ENCODE data around the gene TCEANC2. TPM values are rescaled to one million over a fixed set of nuclear protein-coding genes. Genes with fewer than 3 reads are reported as not detected.

TCEANC2 gene
- total and polyA plus RNA-seq, 3 donors from 2014 or later: 10.7 to 16.1 (median 14.1) TPM

- TF ChIP-seq CTCF (IDR thresholded peaks at IDR 0.05) (peak; percentile 36 to 77 (median 59)), POLR2A (IDR thresholded peaks at IDR 0.05) (no peak)
- Histone ChIP-seq H3K9me3 (no peaks in the 10 kb centered on the region), H3K4me1 (no peaks in the 10 kb centered on the region), H3K27ac (no peak overlapping the region), H3K36me3 (ENCODE audit: low read depth, missing control alignments) (no peaks in the 10 kb centered on the region), H3K27me3 (no peaks in the 10 kb centered on the region), H3K4me3 (no peak overlapping the region)
- WGBS, 2 donors: 82 to 88% methylated on average over 8 of the region's 8 CpGs
- intact Hi-C loops (cut with DNase I; ENCODE audit: low total_unique reads): no loop called here
- DNase-seq: peak; percentile 90
These were observed 28.2 kb downstream of the TCEANC2 start for GRCh38 chr1:54081306-54082270.

GRCh38 chr1:54084794-54085193 is 31.4 kb downstream of the TCEANC2 start:
- DNase-seq: no peak
- no peaks in the 10 kb centered on the region for H3K9me3 ChIP-seq
- H3K27ac ChIP-seq: no peak overlapping the region
- H3K27me3 ChIP-seq: no peaks in the 10 kb centered on the region
- intact Hi-C loops (cut with DNase I; ENCODE audit: low total_unique reads): no loop called here
- H3K4me1 ChIP-seq: no peaks in the 10 kb centered on the region
- no peaks in the 10 kb centered on the region for H3K36me3 ChIP-seq (ENCODE audit: low read depth, missing control alignments)
- no peak for TF ChIP-seq CTCF (IDR thresholded peaks at IDR 0.05)
- TF ChIP-seq POLR2A (IDR thresholded peaks at IDR 0.05): no peak
- WGBS, 2 donors: 95 to 98% methylated on average over 2 of the region's 2 CpGs
- no peak overlapping the region for H3K4me3 ChIP-seq

DNA sequence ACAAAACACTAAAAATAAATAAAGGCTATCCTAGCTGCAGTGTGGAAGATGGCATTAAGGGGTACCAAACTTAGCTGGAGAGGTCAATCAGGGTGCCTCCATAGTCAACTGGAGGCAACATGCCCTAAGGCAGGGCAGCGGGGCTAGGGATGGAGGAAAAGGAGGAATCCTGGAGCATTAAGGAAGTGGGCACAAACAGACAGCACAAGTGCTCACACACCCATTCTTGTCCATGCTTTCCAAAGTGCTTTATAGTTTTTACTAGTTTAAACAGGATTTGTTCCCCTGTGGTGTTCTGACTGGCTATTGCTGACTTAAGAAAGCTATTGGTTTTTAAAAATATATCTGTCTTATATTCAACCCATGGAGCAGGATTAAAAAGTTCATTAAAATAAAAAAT is 33.3 kb downstream of the TCEANC2 start:
- Histone ChIP-seq H3K27me3 (no peaks in the 10 kb centered on the region), H3K27ac (no peak overlapping the region), H3K36me3 (ENCODE audit: low read depth, missing control alignments) (no peaks in the 10 kb centered on the region), H3K9me3 (no peaks in the 10 kb centered on the region), H3K4me1 (no peaks in the 10 kb centered on the region), H3K4me3 (no peak overlapping the region)
- intact Hi-C loops (cut with DNase I; ENCODE audit: low total_unique reads): no loop called here
- DNase-seq: no peak
- TF ChIP-seq POLR2A (IDR thresholded peaks at IDR 0.05) (no peak), CTCF (IDR thresholded peaks at IDR 0.05) (no peak)
- 86 to 94% methylated on average over 1 of the region's 1 CpG for WGBS, 2 donors

- Histone ChIP-seq H3K9me3 (no peaks in the 10 kb centered on the region), H3K4me3 (no peak overlapping the region), H3K36me3 (ENCODE audit: low read depth, missing control alignments) (no peaks in the 10 kb centered on the region), H3K4me1 (no peaks in the 10 kb centered on the region), H3K27ac (no peak overlapping the region), H3K27me3 (no peaks in the 10 kb centered on the region)
- no peak for TF ChIP-seq CTCF (IDR thresholded peaks at IDR 0.05)
- no peak for TF ChIP-seq POLR2A (IDR thresholded peaks at IDR 0.05)
- DNase-seq: no peak
- 85 to 92% methylated on average over 5 of the region's 5 CpGs for WGBS, 2 donors
- intact Hi-C loops (cut with DNase I; ENCODE audit: low total_unique reads): no loop called here
These were observed 35.0 kb downstream of the TCEANC2 start for GRCh38 chr1:54088385-54088784.

Data from testis (tissue), 3 donors.